GM12878 (cell line): ENCODE data around the gene SIPA1. TPM values are rescaled to one million over a fixed set of nuclear protein-coding genes. Genes with fewer than 3 reads are reported as not detected.

Experiments used
- ATAC-seq: fragments of 200-7000 bp; cut with Tn5 transposase; 3 replicates; pipeline ENCODE4 v1.9.1; 2020; ENCODE audit warnings: mild to moderate bottlenecking, moderate library complexity
- Bru-seq: library from RNA; stranded (reverse); fragments of 400-500 nt; gene quantifications from one replicate; lab custom pipeline; 2021; lab: Mats Ljungman, UMichigan
- BruChase-seq, 2 experiments: library from RNA; stranded (reverse); fragments of 400-500 nt; gene quantifications; one replicate each; lab custom pipeline; 2021; lab: Mats Ljungman, UMichigan
- BruUV-seq: library from RNA; stranded (reverse); fragments of 400-500 nt; replicated peaks from 2 replicates; lab custom pipeline; 2021; lab: Mats Ljungman, UMichigan
- CTCF ChIA-PET: fragments of 300-600 bp; sonication (Branson Sonifier 250); formaldehyde crosslinking; extraction: SDS; loops from one replicate; lab custom pipeline; 2021; ENCODE audit warnings: inconsistent platforms; lab: Yijun Ruan, JAX
- POLR2A ChIA-PET: fragments of 350-600 bp; formaldehyde crosslinking; extraction: SDS; loops from one replicate; lab custom pipeline; 2021; ENCODE audit warnings: inconsistent platforms; lab: Charles Lee
- RAD21 ChIA-PET: fragments of 300-600 bp; sonication (Branson Sonifier 250); formaldehyde crosslinking; loops from one replicate; lab custom pipeline; 2023; ENCODE audit warnings: antibody characterized with exemption; ENCODE audit not compliant: unreplicated experiment; lab: Charles Lee
- SMC1A ChIA-PET: fragments of 300-600 bp; sonication (Branson Sonifier 250); formaldehyde crosslinking; loops from one replicate; lab custom pipeline; 2023; ENCODE audit not compliant: unreplicated experiment, uncharacterized antibody; lab: Charles Lee
- DNase-seq: peaks from one replicate; pipeline ENCODE4 v3.0.0-alpha.2; 2011; ENCODE audit warnings: low read depth, low spot score
- FAIRE-seq: peaks from 3 replicates; lab custom pipeline; 2011; peaks lifted over from hg19 to GRCh38; lab: Jason Lieb, UNC
- H2AFZ ChIP-seq: 2 replicates; pipeline ENCODE4 v1.6.0; 2011; ENCODE audit warnings: low read depth, low read length, control low read depth; ENCODE audit not compliant: control insufficient read depth
- H3K27ac ChIP-seq: 2 replicates; pipeline ENCODE4 v1.5.1; 2011; ENCODE audit warnings: control low read depth; ENCODE audit not compliant: control insufficient read depth, insufficient read depth
- H3K27me3 ChIP-seq, 2 experiments: replicated peaks in 1 of 2; 2 replicates each; pipeline versions ENCODE4 v1.6.0 to v1.6.1; 2011; ENCODE audit warnings: low read length in 1 of 2; ENCODE audit not compliant: control insufficient read depth in 2 of 2, insufficient read depth in 2 of 2
- H3K36me3 ChIP-seq, 2 experiments: 2 replicates each; pipeline ENCODE4 v1.5.1; 2011; ENCODE audit warnings: low read length in 1 of 2; ENCODE audit not compliant: control insufficient read depth in 2 of 2, insufficient read depth in 2 of 2
- H3K4me1 ChIP-seq: 2 replicates; pipeline ENCODE4 v1.6.1; 2011; ENCODE audit warnings: mild to moderate bottlenecking, low read length, moderate library complexity, mixed read lengths; ENCODE audit not compliant: control insufficient read depth, insufficient read depth
- H3K4me2 ChIP-seq: 2 replicates; pipeline ENCODE4 v1.6.0; 2011; ENCODE audit warnings: control low read depth; ENCODE audit not compliant: control insufficient read depth, insufficient read depth
- H3K4me3 ChIP-seq: fragments of 200-600 bp; sonication (generic); 2 replicates; pipeline ENCODE4 v1.5.1; 2016
- H3K79me2 ChIP-seq: 2 replicates; pipeline ENCODE4 v1.6.0; 2011; ENCODE audit warnings: low read length; ENCODE audit not compliant: control insufficient read depth, insufficient read depth
- H3K9ac ChIP-seq: 2 replicates; pipeline ENCODE4 v1.8.0; 2011; ENCODE audit warnings: low read length, control low read depth, mixed read lengths; ENCODE audit not compliant: control insufficient read depth, insufficient read depth
- H3K9me3 ChIP-seq: replicated peaks from 3 replicates; pipeline ENCODE4 v1.5.1; 2011; ENCODE audit warnings: mild to moderate bottlenecking, low read length; ENCODE audit not compliant: control insufficient read depth, insufficient read depth
- H4K20me1 ChIP-seq: 2 replicates; pipeline ENCODE4 v1.6.0; 2011; ENCODE audit not compliant: control insufficient read depth, insufficient read depth
- IKZF2 ChIP-seq, 2 experiments: fragments of 450-650 bp; IDR thresholded peaks; 2 replicates each; pipeline ENCODE4 v1.6.1; 2017; ENCODE audit warnings: mild to moderate bottlenecking in 2 of 2, moderate library complexity in 2 of 2
- SIN3A ChIP-seq: IDR thresholded peaks from 2 replicates; pipeline ENCODE4 v1.6.1; 2012; ENCODE audit warnings: low read depth, low read length, improper control_type of control experiment
- SMC3 ChIP-seq: IDR thresholded peaks from 2 replicates; pipeline ENCODE4 v1.6.1; 2011; ENCODE audit warnings: low read length, improper control_type of control experiment, borderline replicate concordance
- TCF12 ChIP-seq: IDR thresholded peaks from 2 replicates; pipeline ENCODE4 v1.6.1; 2011; ENCODE audit warnings: low read depth, mild to moderate bottlenecking, low read length
- WGBS: methylation state at CpG from one replicate; pipeline ENCODE4 v1.1.6; 2016; ENCODE audit warnings: low lambda C conversion rate; ENCODE audit not compliant: insufficient replicate concordance, insufficient coverage; ENCODE audit errors: missing lambda C conversion rate; 5-methylcytosine and 5-hydroxymethylcytosine counted together
- in situ Hi-C: fragments of 300-500 bp; cut with MboI; formaldehyde crosslinking; loops from 9 replicates; pipeline ENCODE4 v1.14.3; 2018; ENCODE audit warnings: mixed read lengths
- intact Hi-C: fragments of 100-400 bp; cut with micrococcal nuclease; formaldehyde crosslinking; loops from one replicate; pipeline ENCODE4 v1.14.2; 2022; ENCODE audit not compliant: unreplicated experiment
- long read RNA-seq, 2 experiments: library from polyadenylated mRNA; unstranded; transcript quantifications; one replicate each; pipeline ENCODE4 v2.0.0, GENCODE V29; 2019 to 2020
- polyA minus RNA-seq, 3 experiments: library from RNA; depleted of rRNA, polyadenylated mRNA; stranded (reverse); fragments of >200 nt; gene quantifications; 2 replicates each; pipeline ENCODE4 v1.2.3, GENCODE V29; 2011
- polyA plus RNA-seq, 11 experiments: library from polyadenylated mRNA; depleted of rRNA in 4 of 11; unstranded in 6 of 11; stranded (reverse) in 5 of 11; fragments of >200 nt; fragmentation: Nextera tagmentation in 4 of 11; fragmentation: Illumina TruSeq in 1 of 11; extraction: Ambion mirVana in 4 of 11; extraction: Trizol in 1 of 11; gene quantifications; 1 replicate in 1 of 11; 2 replicates in 10 of 11; pipeline versions ENCODE4 v1.2.1 to v1.2.3, GENCODE V29; 2011 to 2016; ENCODE audit warnings: inconsistent platforms in 2 of 11, missing spikeins in 2 of 11, low read depth in 1 of 11
- total RNA-seq, 4 experiments: library from RNA; depleted of rRNA in 3 of 4; stranded (reverse); fragments of >200 nt in 3 of 4; fragmentation: Illumina TruSeq in 1 of 4; extraction: Trizol in 1 of 4; gene quantifications; 2 replicates each; pipeline versions ENCODE4 v1.2.1 to v1.2.3, GENCODE V29; 2013 to 2021
- TF ChIP-seq, protein P1 (sequence below): fragments of 450-650 bp; IDR thresholded peaks from 2 replicates; pipeline ENCODE4 v1.6.1; 2016; ENCODE audit warnings: mild to moderate bottlenecking, moderate library complexity, borderline replicate concordance
- TF ChIP-seq, protein P2 (sequence below): IDR thresholded peaks from 2 replicates; pipeline ENCODE4 v1.6.1; 2012; ENCODE audit warnings: low read depth, low read length, improper control_type of control experiment

The SIPA1 gene, protein sequence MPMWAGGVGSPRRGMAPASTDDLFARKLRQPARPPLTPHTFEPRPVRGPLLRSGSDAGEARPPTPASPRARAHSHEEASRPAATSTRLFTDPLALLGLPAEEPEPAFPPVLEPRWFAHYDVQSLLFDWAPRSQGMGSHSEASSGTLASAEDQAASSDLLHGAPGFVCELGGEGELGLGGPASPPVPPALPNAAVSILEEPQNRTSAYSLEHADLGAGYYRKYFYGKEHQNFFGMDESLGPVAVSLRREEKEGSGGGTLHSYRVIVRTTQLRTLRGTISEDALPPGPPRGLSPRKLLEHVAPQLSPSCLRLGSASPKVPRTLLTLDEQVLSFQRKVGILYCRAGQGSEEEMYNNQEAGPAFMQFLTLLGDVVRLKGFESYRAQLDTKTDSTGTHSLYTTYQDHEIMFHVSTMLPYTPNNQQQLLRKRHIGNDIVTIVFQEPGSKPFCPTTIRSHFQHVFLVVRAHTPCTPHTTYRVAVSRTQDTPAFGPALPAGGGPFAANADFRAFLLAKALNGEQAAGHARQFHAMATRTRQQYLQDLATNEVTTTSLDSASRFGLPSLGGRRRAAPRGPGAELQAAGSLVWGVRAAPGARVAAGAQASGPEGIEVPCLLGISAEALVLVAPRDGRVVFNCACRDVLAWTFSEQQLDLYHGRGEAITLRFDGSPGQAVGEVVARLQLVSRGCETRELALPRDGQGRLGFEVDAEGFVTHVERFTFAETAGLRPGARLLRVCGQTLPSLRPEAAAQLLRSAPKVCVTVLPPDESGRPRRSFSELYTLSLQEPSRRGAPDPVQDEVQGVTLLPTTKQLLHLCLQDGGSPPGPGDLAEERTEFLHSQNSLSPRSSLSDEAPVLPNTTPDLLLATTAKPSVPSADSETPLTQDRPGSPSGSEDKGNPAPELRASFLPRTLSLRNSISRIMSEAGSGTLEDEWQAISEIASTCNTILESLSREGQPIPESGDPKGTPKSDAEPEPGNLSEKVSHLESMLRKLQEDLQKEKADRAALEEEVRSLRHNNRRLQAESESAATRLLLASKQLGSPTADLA
- 136 and 145 TPM in 2 replicates for total RNA-seq (2013; cell fraction: nucleolus; rRNA removed)
- total RNA-seq (2014; rRNA removed) (51.7 and 61.2 TPM in 2 replicates), total RNA-seq (2014; rRNA removed; fragmentation: Illumina TruSeq; extraction: Trizol) (26.9 and 34.2 TPM in 2 replicates), total RNA-seq (2021) (132 and 139 TPM in 2 replicates), polyA plus RNA-seq (2011; rRNA removed) (24.0 and 64.1 TPM in 2 replicates), polyA plus RNA-seq (2014; fragmentation: Illumina TruSeq; extraction: Trizol) (4.9 and 16.0 TPM in 2 replicates), polyA plus RNA-seq (2014; fragmentation: Nextera tagmentation; extraction: Ambion mirVana) (1 to 10 TPM; 1.0 to 5.5 TPM), polyA plus RNA-seq (2014; rRNA removed) (64.2 and 66.8 TPM in 2 replicates), polyA plus RNA-seq (2016; fragmentation: Nextera tagmentation; extraction: Ambion mirVana) (10 to 100 TPM; 18.3 to 32.7 TPM), polyA minus RNA-seq (2011; rRNA and poly(A)+ RNA removed) (131 and 204 TPM in 2 replicates), Bru-seq, nascent RNA (percentile 80 among the genes with signal in this experiment), BruChase-seq, experiment 1, labeled RNA remaining after a 6-hour chase (percentile 84 among the genes with signal in this experiment), BruChase-seq, experiment 2, labeled RNA remaining after a 2-hour chase (percentile 79 among the genes with signal in this experiment)
- 14.6 TPM for polyA plus RNA-seq (2011; ENCODE audit: low read depth)
- 72.9 and 124 TPM in 2 replicates for polyA plus RNA-seq (2011; cell fraction: cytosol; rRNA removed)
- 436 and 511 TPM in 2 replicates for polyA plus RNA-seq (2011; cell fraction: nucleus; rRNA removed)
- polyA plus RNA-seq (2012): 69.0 and 88.3 TPM in 2 replicates
- polyA minus RNA-seq (2011; cell fraction: cytosol; rRNA and poly(A)+ RNA removed): 70.8 and 88.3 TPM in 2 replicates
- polyA minus RNA-seq (2011; cell fraction: nucleus; rRNA and poly(A)+ RNA removed): 87.9 and 144 TPM in 2 replicates
- long read RNA-seq, experiment 1, partial matches to known transcripts: 5 of 6 reads
- long read RNA-seq, experiment 1, other reads (novel, unspliced or antisense): 0 of 6 reads
- long read RNA-seq, experiment 2, partial matches to known transcripts: 2 of 2 reads
- long read RNA-seq, experiment 2, other reads (novel, unspliced or antisense): 0 of 2 reads

DNA sequence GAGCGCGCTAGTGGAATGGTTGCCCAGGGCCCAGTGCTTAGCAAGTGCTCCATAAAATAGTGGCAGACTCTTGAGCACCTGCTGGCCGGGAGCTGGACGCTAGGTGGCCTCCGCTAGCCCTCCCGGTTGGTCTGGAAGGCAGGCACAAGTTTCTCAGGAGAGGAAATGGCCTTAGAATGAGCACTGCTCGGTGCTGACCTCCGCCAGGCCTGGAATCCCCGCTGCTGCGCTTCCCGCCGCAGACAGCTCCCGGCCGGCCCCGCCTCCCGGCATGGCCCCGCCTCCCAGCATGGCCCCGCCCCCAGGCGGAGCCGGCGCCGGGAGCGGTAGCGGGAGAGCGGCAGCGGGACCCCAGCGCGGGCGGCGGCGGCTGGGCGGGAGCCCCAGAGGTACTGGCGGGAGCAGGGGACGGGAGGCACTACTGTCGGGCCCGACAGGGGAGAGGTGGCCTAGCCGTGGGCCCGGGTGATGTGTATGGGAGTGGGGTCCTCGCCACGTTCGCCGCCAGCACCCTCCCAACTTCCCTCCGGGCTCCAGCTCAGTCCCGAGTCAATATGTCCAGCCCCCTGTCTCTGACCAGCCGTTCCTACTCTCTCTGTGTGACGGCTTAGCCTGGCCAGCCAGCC lies at the start of gene SIPA1:
TSS of gene SIPA1 (plus strand) at position 308 of the 626 bp plus-strand sequence. CDS start 2,821 bp downstream, outside the sequence.
- Histone ChIP-seq H3K36me3 (peaks cover 14 to 28% of the 10 kb centered on the region in 2 experiments), H3K79me2 (peaks cover 42% of the 10 kb centered on the region), H2AFZ (peak within 1 kb of the TSS; percentile 32), H3K4me1 (peaks cover 34% of the 10 kb centered on the region), H3K27ac (peak within 1 kb of the TSS; percentile 89), H3K9ac (peak within 1 kb of the TSS; percentile 72), H4K20me1 (no peaks in the 10 kb centered on the region), H3K4me2 (peak within 1 kb of the TSS; percentile 99), H3K4me3 (peak within 1 kb of the TSS; percentile 85), H3K27me3 (no peaks in the 10 kb centered on the region), H3K9me3 (no peaks in the 10 kb centered on the region)
- 1% methylated on average over 46 of the region's 46 CpGs for WGBS
- no TSS peak for BruUV-seq
- ChIA-PET POLR2A (interaction anchor here (0.5 to 7.6 kb wide), 27 partner anchors 10 to 1923 kb away, joined by 3 to 100 read pairs (median 4); partner anchors contain the start of genes CCDC85B, MALAT1, MUS81 and PCNX3), RAD21 (interaction anchor here (0.7 to 2.9 kb wide), 15 partner anchors 11 to 151 kb away, joined by 3 to 23 read pairs (median 4); partner anchors contain the start of genes EHBP1L1, OVOL1, PCNX3 and RELA), SMC1A (interaction anchor here (1.0 to 3.6 kb wide), 9 partner anchors 10 to 67 kb away, joined by 3 to 33 read pairs (median 6); partner anchors contain the start of genes PCNX3 and RELA), CTCF (interaction anchor here (0.9 to 2.9 kb wide), 15 partner anchors 12 to 222 kb away, joined by 3 to 14 read pairs (median 8); partner anchors contain the start of genes FAM89B, MUS81, PCNX3 and RELA)
- FAIRE-seq (peak; percentile 79), DNase-seq (no peak), ATAC-seq (peak; percentile 59)
- intact Hi-C loops: loop anchor here (2.0 kb wide), 2 partner anchors 15 to 23 kb away; partner anchors contain the start of genes MAP3K11 and PCNX3
- in situ Hi-C loops: no loop called here
- TF ChIP-seq, protein P1, sequence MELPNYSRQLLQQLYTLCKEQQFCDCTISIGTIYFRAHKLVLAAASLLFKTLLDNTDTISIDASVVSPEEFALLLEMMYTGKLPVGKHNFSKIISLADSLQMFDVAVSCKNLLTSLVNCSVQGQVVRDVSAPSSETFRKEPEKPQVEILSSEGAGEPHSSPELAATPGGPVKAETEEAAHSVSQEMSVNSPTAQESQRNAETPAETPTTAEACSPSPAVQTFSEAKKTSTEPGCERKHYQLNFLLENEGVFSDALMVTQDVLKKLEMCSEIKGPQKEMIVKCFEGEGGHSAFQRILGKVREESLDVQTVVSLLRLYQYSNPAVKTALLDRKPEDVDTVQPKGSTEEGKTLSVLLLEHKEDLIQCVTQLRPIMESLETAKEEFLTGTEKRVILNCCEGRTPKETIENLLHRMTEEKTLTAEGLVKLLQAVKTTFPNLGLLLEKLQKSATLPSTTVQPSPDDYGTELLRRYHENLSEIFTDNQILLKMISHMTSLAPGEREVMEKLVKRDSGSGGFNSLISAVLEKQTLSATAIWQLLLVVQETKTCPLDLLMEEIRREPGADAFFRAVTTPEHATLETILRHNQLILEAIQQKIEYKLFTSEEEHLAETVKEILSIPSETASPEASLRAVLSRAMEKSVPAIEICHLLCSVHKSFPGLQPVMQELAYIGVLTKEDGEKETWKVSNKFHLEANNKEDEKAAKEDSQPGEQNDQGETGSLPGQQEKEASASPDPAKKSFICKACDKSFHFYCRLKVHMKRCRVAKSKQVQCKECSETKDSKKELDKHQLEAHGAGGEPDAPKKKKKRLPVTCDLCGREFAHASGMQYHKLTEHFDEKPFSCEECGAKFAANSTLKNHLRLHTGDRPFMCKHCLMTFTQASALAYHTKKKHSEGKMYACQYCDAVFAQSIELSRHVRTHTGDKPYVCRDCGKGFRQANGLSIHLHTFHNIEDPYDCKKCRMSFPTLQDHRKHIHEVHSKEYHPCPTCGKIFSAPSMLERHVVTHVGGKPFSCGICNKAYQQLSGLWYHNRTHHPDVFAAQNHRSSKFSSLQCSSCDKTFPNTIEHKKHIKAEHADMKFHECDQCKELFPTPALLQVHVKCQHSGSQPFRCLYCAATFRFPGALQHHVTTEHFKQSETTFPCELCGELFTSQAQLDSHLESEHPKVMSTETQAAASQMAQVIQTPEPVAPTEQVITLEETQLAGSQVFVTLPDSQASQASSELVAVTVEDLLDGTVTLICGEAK: no peak
- TF ChIP-seq SIN3A (0 out of 2 replicates have a peak, but pooled peaks have one; percentile 48), IKZF2 (IDR thresholded peaks at IDR 0.05) (no peak), TCF12 (no peak), SMC3 (no peak)
- TF ChIP-seq, protein P2, sequence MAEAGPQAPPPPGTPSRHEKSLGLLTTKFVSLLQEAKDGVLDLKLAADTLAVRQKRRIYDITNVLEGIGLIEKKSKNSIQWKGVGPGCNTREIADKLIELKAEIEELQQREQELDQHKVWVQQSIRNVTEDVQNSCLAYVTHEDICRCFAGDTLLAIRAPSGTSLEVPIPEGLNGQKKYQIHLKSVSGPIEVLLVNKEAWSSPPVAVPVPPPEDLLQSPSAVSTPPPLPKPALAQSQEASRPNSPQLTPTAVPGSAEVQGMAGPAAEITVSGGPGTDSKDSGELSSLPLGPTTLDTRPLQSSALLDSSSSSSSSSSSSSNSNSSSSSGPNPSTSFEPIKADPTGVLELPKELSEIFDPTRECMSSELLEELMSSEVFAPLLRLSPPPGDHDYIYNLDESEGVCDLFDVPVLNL: peak; percentile 34; the same call in 1 of the 2 replicates
